Transverse colon (tissue), 4 donors: ENCODE results near the gene RASL12.

Source experiments
- POLR2A ChIP-seq: fragments of 450-650 bp; IDR thresholded peaks from one replicate; pipeline ENCODE4 v1.6.1; 2016; ENCODE audit warnings: antibody characterized with exemption, mild to moderate bottlenecking, moderate library complexity
- POLR2AphosphoS5 ChIP-seq, 3 donors: sonication (generic); formaldehyde crosslinking; IDR thresholded peaks; one replicate each; pipeline ENCODE4 v1.6.1; 2016; ENCODE audit warnings: antibody characterized with exemption in 3 of 3
- TF ChIP-seq, protein P1 (sequence below), 5 experiments: fragments of 200-600 bp in 3 of 5; fragments of 450-650 bp in 2 of 5; sonication (generic) in 3 of 5; IDR thresholded peaks; 1 replicate in 2 of 5; 2 replicates in 3 of 5; pipeline ENCODE4 v1.5.1; 2016 to 2017; ENCODE audit warnings: antibody characterized with exemption in 5 of 5, inconsistent platforms in 3 of 5, mild to moderate bottlenecking in 2 of 5, moderate library complexity in 1 of 5

DNA sequence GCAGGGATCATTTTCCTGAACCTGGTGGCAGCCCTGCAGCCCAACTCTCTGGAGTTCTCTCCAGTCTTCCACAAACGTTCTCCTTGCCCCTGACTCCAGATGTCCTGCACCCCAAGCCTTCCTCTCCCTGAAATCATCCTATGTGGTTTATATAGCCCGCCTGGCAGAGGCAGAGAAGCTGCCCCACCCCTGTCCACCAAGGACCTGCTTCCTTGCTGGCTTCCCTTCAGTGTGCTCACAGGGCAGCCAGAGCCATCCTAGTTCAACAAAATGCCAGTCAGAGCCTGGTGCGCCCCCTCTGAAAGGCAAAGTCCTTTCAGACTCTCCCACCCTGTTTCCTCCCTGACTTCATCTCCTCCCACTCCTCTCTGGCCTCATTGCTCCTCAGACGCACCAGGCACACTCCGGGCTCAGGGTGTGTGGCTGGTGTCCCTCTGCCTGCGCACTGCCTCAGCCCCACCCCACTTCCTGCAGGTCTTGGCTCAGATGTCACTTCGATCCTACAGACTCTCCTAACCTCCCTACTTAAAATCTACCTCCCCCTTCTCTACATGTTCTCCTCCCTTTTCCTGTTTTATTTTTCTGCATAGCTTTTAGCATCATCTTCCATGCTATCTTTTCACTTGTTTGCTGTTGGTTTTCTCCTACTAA is 14.6 kb upstream of the RASL12 start:
- TF ChIP-seq, protein P1, sequence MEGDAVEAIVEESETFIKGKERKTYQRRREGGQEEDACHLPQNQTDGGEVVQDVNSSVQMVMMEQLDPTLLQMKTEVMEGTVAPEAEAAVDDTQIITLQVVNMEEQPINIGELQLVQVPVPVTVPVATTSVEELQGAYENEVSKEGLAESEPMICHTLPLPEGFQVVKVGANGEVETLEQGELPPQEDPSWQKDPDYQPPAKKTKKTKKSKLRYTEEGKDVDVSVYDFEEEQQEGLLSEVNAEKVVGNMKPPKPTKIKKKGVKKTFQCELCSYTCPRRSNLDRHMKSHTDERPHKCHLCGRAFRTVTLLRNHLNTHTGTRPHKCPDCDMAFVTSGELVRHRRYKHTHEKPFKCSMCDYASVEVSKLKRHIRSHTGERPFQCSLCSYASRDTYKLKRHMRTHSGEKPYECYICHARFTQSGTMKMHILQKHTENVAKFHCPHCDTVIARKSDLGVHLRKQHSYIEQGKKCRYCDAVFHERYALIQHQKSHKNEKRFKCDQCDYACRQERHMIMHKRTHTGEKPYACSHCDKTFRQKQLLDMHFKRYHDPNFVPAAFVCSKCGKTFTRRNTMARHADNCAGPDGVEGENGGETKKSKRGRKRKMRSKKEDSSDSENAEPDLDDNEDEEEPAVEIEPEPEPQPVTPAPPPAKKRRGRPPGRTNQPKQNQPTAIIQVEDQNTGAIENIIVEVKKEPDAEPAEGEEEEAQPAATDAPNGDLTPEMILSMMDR (IDR thresholded peaks at IDR 0.05): no peak
- TF ChIP-seq POLR2AphosphoS5 (IDR thresholded peaks at IDR 0.05) (peak in 2 of 3 donors; percentile 21 to 50), POLR2A (peak; percentile 39)
